ENCODE results near the gene SH3GL2. TPM values are rescaled to one million over a fixed set of nuclear protein-coding genes. Genes with fewer than 3 reads are reported as not detected.

Gene SH3GL2
- polyA plus RNA-seq = 1 to 10 TPM in 2 of 3 donors, under 1 TPM in 1; 0.58 to 1.1 (median 1.0) TPM

GRCh38 chr9:17578911-17579793, at the start of gene SH3GL2:
Gene SH3GL2 (plus strand): TSS chr9:17579066.
- H3K27ac ChIP-seq (ENCODE audit: low read depth, low read length) = no peak within 1 kb of the TSS
- WGBS, 3 donors = 1 to 2% (median 1%) methylated on average over 93 to 109 of the region's 109 CpGs

- WGBS, 3 donors = 43 to 47% (median 43%) methylated on average over 10 of the region's 10 CpGs
- no peak overlapping the region for H3K27ac ChIP-seq (ENCODE audit: low read depth, low read length)
These were observed 47.1 kb upstream of the SH3GL2 start for GRCh38 chr9:17531642-17532254.

GRCh38 chr9:17532461-17532860, 46.4 kb upstream of the SH3GL2 start:
- 62 to 86% (median 85%) methylated on average over 6 of the region's 6 CpGs for WGBS, 3 donors
- no peak overlapping the region for H3K27ac ChIP-seq (ENCODE audit: low read depth, low read length)

GRCh38 chr9:17535176-17535575, 43.7 kb upstream of the SH3GL2 start:
- 75 to 83% (median 77%) methylated on average over 3 of the region's 3 CpGs for WGBS, 3 donors
- no peak overlapping the region for H3K27ac ChIP-seq (ENCODE audit: low read depth, low read length)

- WGBS, 3 donors = 77 to 92% (median 87%) methylated on average over 7 of the region's 7 CpGs
- no peak overlapping the region for H3K27ac ChIP-seq (ENCODE audit: low read depth, low read length)
These were observed 42.8 kb upstream of the SH3GL2 start for GRCh38 chr9:17536027-17536426.

- H3K27ac ChIP-seq (ENCODE audit: low read depth, low read length) = no peak overlapping the region
- WGBS, 3 donors = 60 to 70% (median 64%) methylated on average over 2 of the region's 2 CpGs
These were observed 27.8 kb upstream of the SH3GL2 start for GRCh38 chr9:17551023-17551422.

- 62 to 87% (median 65%) methylated on average over 4 of the region's 4 CpGs for WGBS, 3 donors
These were observed 23.4 kb upstream of the SH3GL2 start for GRCh38 chr9:17555362-17556054.

GRCh38 chr9:17556255-17556654, 22.6 kb upstream of the SH3GL2 start:
- 62 to 83% (median 73%) methylated on average over 8 of the region's 8 CpGs for WGBS, 3 donors
- H3K27ac ChIP-seq (ENCODE audit: low read depth, low read length) = no peak overlapping the region

More at GRCh38 chr9:17555362-17556054, 23.4 kb upstream of the SH3GL2 start:
- no peak overlapping the region for H3K27ac ChIP-seq (ENCODE audit: low read depth, low read length)

GRCh38 chr9:17556935-17557334, 21.9 kb upstream of the SH3GL2 start:
- H3K27ac ChIP-seq (ENCODE audit: low read depth, low read length) = no peak overlapping the region
- 21 to 33% (median 22%) methylated on average over 2 of the region's 2 CpGs for WGBS, 3 donors

GRCh38 chr9:17571825-17572224, 7.0 kb upstream of the SH3GL2 start:
- WGBS, 3 donors = 33 to 60% (median 47%) methylated on average over 5 of the region's 5 CpGs
- no peak overlapping the region for H3K27ac ChIP-seq (ENCODE audit: low read depth, low read length)

- 40 to 69% (median 47%) methylated on average over 2 of the region's 2 CpGs for WGBS, 3 donors
- H3K27ac ChIP-seq (ENCODE audit: low read depth, low read length) = no peak overlapping the region
These were observed 4.5 kb upstream of the SH3GL2 start for GRCh38 chr9:17574342-17574741.

GRCh38 chr9:17578577-17578910, 322 bp upstream of the SH3GL2 start:
- 1 to 5% (median 5%) methylated on average over 16 to 17 of the region's 17 CpGs for WGBS, 3 donors
- no peak overlapping the region for H3K27ac ChIP-seq (ENCODE audit: low read depth, low read length)

GRCh38 chr9:17580119-17580518, 1.3 kb downstream of the SH3GL2 start:
- 61 to 76% (median 71%) methylated on average over 9 of the region's 9 CpGs for WGBS, 3 donors
- H3K27ac ChIP-seq (ENCODE audit: low read depth, low read length) = no peak overlapping the region

- no peak overlapping the region for H3K27ac ChIP-seq (ENCODE audit: low read depth, low read length)
- WGBS, 3 donors = 71 to 89% (median 73%) methylated on average over 5 of the region's 5 CpGs
These were observed 8.2 kb downstream of the SH3GL2 start for GRCh38 chr9:17587113-17587512.

GRCh38 chr9:17588395-17588794, 9.5 kb downstream of the SH3GL2 start:
- WGBS, 3 donors = 69 to 87% (median 82%) methylated on average over 1 of the region's 1 CpG
- H3K27ac ChIP-seq (ENCODE audit: low read depth, low read length) = no peak overlapping the region

GRCh38 chr9:17588941-17589340, 10.1 kb downstream of the SH3GL2 start:
- 91 to 94% (median 93%) methylated on average over 4 of the region's 4 CpGs for WGBS, 3 donors
- H3K27ac ChIP-seq (ENCODE audit: low read depth, low read length) = no peak overlapping the region

- WGBS, 3 donors = 85 to 92% (median 91%) methylated on average over 5 of the region's 5 CpGs
- H3K27ac ChIP-seq (ENCODE audit: low read depth, low read length) = no peak overlapping the region
These were observed 10.9 kb downstream of the SH3GL2 start for GRCh38 chr9:17589771-17590170.

- no peak overlapping the region for H3K27ac ChIP-seq (ENCODE audit: low read depth, low read length)
- 86 to 93% (median 92%) methylated on average over 3 of the region's 3 CpGs for WGBS, 3 donors
These were observed 16.1 kb downstream of the SH3GL2 start for GRCh38 chr9:17594961-17595360.

- WGBS, 3 donors = 51 to 80% (median 75%) methylated on average over 3 of the region's 3 CpGs
- no peak overlapping the region for H3K27ac ChIP-seq (ENCODE audit: low read depth, low read length)
These were observed 19.1 kb downstream of the SH3GL2 start for GRCh38 chr9:17597977-17598376.

Data from adipose tissue (tissue), 3 donors.